DND-41 (cell line): Measurements from ENCODE around the gene CDK11B.
"Not testable (repeated sequence)": the region's sequence is repeated elsewhere in the genome, so short reads cannot be mapped to it uniquely, and the experiment has no call there.

Source experiments
- ATAC-seq: fragments of 200-7000 bp; cut with Tn5 transposase; 3 replicates; pipeline ENCODE4 v1.9.1; 2021; ENCODE audit warnings: low read depth; ENCODE audit not compliant: insufficient read depth
- DNase-seq: peaks from one replicate; pipeline ENCODE4 v3.0.0-alpha.2; 2020
- H2AFZ ChIP-seq: 2 replicates; pipeline ENCODE4 v1.6.0; 2012; ENCODE audit warnings: low read depth, low read length
- H3K27ac ChIP-seq: 2 replicates; pipeline ENCODE4 v1.5.1; 2012; ENCODE audit warnings: low read length, inconsistent platforms
- H3K27me3 ChIP-seq: fragments of 200-600 bp; sonication (generic); 2 replicates; pipeline ENCODE4 v1.6.0; 2012; ENCODE audit warnings: low read length, mild to moderate bottlenecking, inconsistent platforms; ENCODE audit not compliant: insufficient read depth, poor library complexity
- H3K36me3 ChIP-seq: 2 replicates; pipeline ENCODE4 v1.5.1; 2012; ENCODE audit warnings: low read length, inconsistent platforms; ENCODE audit not compliant: insufficient read depth
- H3K4me1 ChIP-seq: 2 replicates; pipeline ENCODE4 v1.5.1; 2012; ENCODE audit warnings: mild to moderate bottlenecking, low read length; ENCODE audit not compliant: insufficient read depth
- H3K4me2 ChIP-seq: 2 replicates; pipeline ENCODE4 v1.6.0; 2012; ENCODE audit warnings: mild to moderate bottlenecking, moderate library complexity, low read length, inconsistent platforms; ENCODE audit not compliant: insufficient read depth
- H3K4me3 ChIP-seq, 2 experiments: fragments of 200-600 bp in 1 of 2; shearing (Covaris generic) in 1 of 2; 2 replicates each; pipeline ENCODE4 v1.5.1; 2012 to 2016; ENCODE audit warnings: inconsistent platforms in 2 of 2, low read length in 2 of 2, mild to moderate bottlenecking in 2 of 2, low read depth in 1 of 2, moderate library complexity in 1 of 2
- H3K79me2 ChIP-seq: 2 replicates; pipeline ENCODE4 v1.6.0; 2012; ENCODE audit warnings: low read length, inconsistent platforms; ENCODE audit not compliant: insufficient read depth
- H3K9ac ChIP-seq: 2 replicates; pipeline ENCODE4 v1.6.0; 2012; ENCODE audit warnings: low read depth, mild to moderate bottlenecking, inconsistent platforms, low read length, moderate library complexity
- H3K9me3 ChIP-seq: 2 replicates; pipeline ENCODE4 v1.5.1; 2012; ENCODE audit warnings: low read length, moderate library complexity, mild to moderate bottlenecking, inconsistent platforms; ENCODE audit not compliant: insufficient read depth, severe bottlenecking
- H4K20me1 ChIP-seq: 2 replicates; pipeline ENCODE4 v1.6.0; 2012; ENCODE audit warnings: low read length; ENCODE audit not compliant: insufficient read depth
- CTCF ChIP-seq: IDR thresholded peaks from 2 replicates; pipeline ENCODE4 v1.5.1; 2012; ENCODE audit warnings: borderline replicate concordance, low read length, moderate library complexity, mild to moderate bottlenecking; ENCODE audit not compliant: poor library complexity, severe bottlenecking; ENCODE audit errors: extremely low read depth
- EZH2 ChIP-seq: IDR thresholded peaks from 3 replicates; pipeline ENCODE4 v1.6.1; 2012; ENCODE audit warnings: borderline replicate concordance, low read depth, mild to moderate bottlenecking, moderate library complexity, low read length, inconsistent platforms; ENCODE audit not compliant: severe bottlenecking

Gene CDK11B

GRCh38 chr1:1703796-1704195 is 45.0 kb upstream of the CDK11B start:
- H3K9me3 ChIP-seq = no peaks in the 10 kb centered on the region
- no peak overlapping the region for H2AFZ ChIP-seq
- no peaks in the 10 kb centered on the region for H3K27me3 ChIP-seq
- H3K79me2 ChIP-seq = no peaks in the 10 kb centered on the region
- H3K4me2 ChIP-seq = no peak overlapping the region
- H3K27ac ChIP-seq = no peak overlapping the region
- DNase-seq (no peak), ATAC-seq (no peak)
- H3K4me3 ChIP-seq = no peak overlapping the region
- no peaks in the 10 kb centered on the region; the same call in 1 of the 2 replicates for H4K20me1 ChIP-seq
- TF ChIP-seq EZH2 = no peak
- no peak for TF ChIP-seq CTCF
- H3K36me3 ChIP-seq = peaks cover 13% of the 10 kb centered on the region; the same call in 1 of the 2 replicates
- no peaks in the 10 kb centered on the region for H3K4me1 ChIP-seq
- no peak overlapping the region for H3K9ac ChIP-seq

GRCh38 chr1:1702506-1702905 is 43.7 kb upstream of the CDK11B start:
- not testable (repeated sequence) for H3K27ac ChIP-seq, ATAC-seq, H3K9me3 ChIP-seq, H3K27me3 ChIP-seq, H4K20me1 ChIP-seq, DNase-seq, H3K4me2 ChIP-seq, H3K4me3 ChIP-seq, H3K4me1 ChIP-seq, H2AFZ ChIP-seq, H3K79me2 ChIP-seq, H3K9ac ChIP-seq
- peaks cover 13% of the 10 kb centered on the region; the same call in 1 of the 2 replicates for H3K36me3 ChIP-seq

GRCh38 chr1:1700557-1700956 is 41.8 kb upstream of the CDK11B start:
- not testable (repeated sequence) for H4K20me1 ChIP-seq, H3K9me3 ChIP-seq, H3K27me3 ChIP-seq, H3K4me3 ChIP-seq, H3K79me2 ChIP-seq, H3K4me1 ChIP-seq, H3K9ac ChIP-seq, H2AFZ ChIP-seq, DNase-seq, H3K4me2 ChIP-seq, ATAC-seq, H3K27ac ChIP-seq
- H3K36me3 ChIP-seq = peaks cover 13% of the 10 kb centered on the region; the same call in 1 of the 2 replicates

- H3K4me2 ChIP-seq, H3K4me1 ChIP-seq, H2AFZ ChIP-seq, H3K9me3 ChIP-seq, H4K20me1 ChIP-seq, DNase-seq, ATAC-seq, H3K4me3 ChIP-seq, H3K79me2 ChIP-seq, H3K27ac ChIP-seq, H3K9ac ChIP-seq, H3K27me3 ChIP-seq: not testable (repeated sequence)
- peaks cover 13% of the 10 kb centered on the region; the same call in 1 of the 2 replicates for H3K36me3 ChIP-seq
Measured at GRCh38 chr1:1700067-1700466, 41.3 kb upstream of the CDK11B start.

GRCh38 chr1:1699061-1699460 is 40.3 kb upstream of the CDK11B start:
- H3K4me3 ChIP-seq, ATAC-seq, H3K9me3 ChIP-seq, H3K4me2 ChIP-seq, H2AFZ ChIP-seq, H3K36me3 ChIP-seq, H3K4me1 ChIP-seq, DNase-seq, H4K20me1 ChIP-seq, H3K9ac ChIP-seq, H3K27ac ChIP-seq, H3K79me2 ChIP-seq, H3K27me3 ChIP-seq: not testable (repeated sequence)

- not testable (repeated sequence) for H4K20me1 ChIP-seq, DNase-seq, H3K4me1 ChIP-seq, H3K79me2 ChIP-seq, H3K36me3 ChIP-seq, H3K27me3 ChIP-seq, H3K4me3 ChIP-seq, H3K4me2 ChIP-seq, H3K27ac ChIP-seq, ATAC-seq, H2AFZ ChIP-seq, H3K9me3 ChIP-seq, H3K9ac ChIP-seq
Measured at GRCh38 chr1:1697358-1698183, 38.8 kb upstream of the CDK11B start.

GRCh38 chr1:1696431-1697357 is 37.9 kb upstream of the CDK11B start:
- not testable (repeated sequence) for H3K9me3 ChIP-seq, H3K4me3 ChIP-seq, H3K4me2 ChIP-seq, H3K4me1 ChIP-seq, DNase-seq, H3K9ac ChIP-seq, ATAC-seq, H3K36me3 ChIP-seq, H3K27ac ChIP-seq, H3K79me2 ChIP-seq, H4K20me1 ChIP-seq, H3K27me3 ChIP-seq, H2AFZ ChIP-seq
